K562 (cell line): ENCODE results near the gene FBXO44. TPM values are rescaled to one million over a fixed set of nuclear protein-coding genes. Genes with fewer than 3 reads are reported as not detected.

Source experiments
- ATF7 ChIP-seq: fragments of 450-650 bp; IDR thresholded peaks from 2 replicates; pipeline ENCODE4 v1.7.1; 2014; ENCODE audit warnings: mild to moderate bottlenecking, moderate library complexity
- CAMTA2 ChIP-seq: fragments of 250-450 bp; sonication (Bioruptor Pico); conservative IDR thresholded peaks from 2 replicates; pipeline ENCODE4 v1.5.1; 2022
- ESRRA ChIP-seq: fragments of 450-650 bp; IDR thresholded peaks from 2 replicates; pipeline ENCODE4 v1.6.1; 2014; ENCODE audit warnings: low read depth, mild to moderate bottlenecking, moderate library complexity, borderline replicate concordance
- FUS ChIP-seq: fragments of 200-400 bp; formaldehyde crosslinking; optimal IDR thresholded peaks from 2 replicates; pipeline ENCODE3; 2017; ENCODE audit warnings: low read depth, low read length
- HEY1 ChIP-seq: fragments of 250-450 bp; sonication (Bioruptor Pico); IDR thresholded peaks from 2 replicates; pipeline ENCODE4 v1.5.0; 2020; ENCODE audit warnings: mild to moderate bottlenecking, moderate library complexity, borderline replicate concordance
- NCOA4 ChIP-seq: fragments of 450-650 bp; IDR thresholded peaks from 2 replicates; pipeline ENCODE4 v1.6.1; 2018; ENCODE audit warnings: mild to moderate bottlenecking; ENCODE audit not compliant: partially characterized antibody
- OTX1 ChIP-seq: fragments of 450-650 bp; formaldehyde crosslinking; IDR thresholded peaks from 2 replicates; pipeline ENCODE4 v1.4.0; 2022; ENCODE audit warnings: mild to moderate bottlenecking
- PHF8 ChIP-seq: fragments of 200-600 bp; sonication (generic); IDR thresholded peaks from 2 replicates; pipeline ENCODE4 v1.6.1; 2012; ENCODE audit warnings: mixed run types, mild to moderate bottlenecking, inconsistent platforms, low read length, moderate library complexity, borderline replicate concordance
- POLR2G ChIP-seq: fragments of 200-400 bp; formaldehyde crosslinking; IDR thresholded peaks from 2 replicates; pipeline ENCODE4 v1.6.1; 2017; ENCODE audit warnings: low read depth, mild to moderate bottlenecking, antibody characterized with exemption, low read length, moderate library complexity
- SAFB2 ChIP-seq: fragments of 200-400 bp; formaldehyde crosslinking; IDR thresholded peaks from 2 replicates; pipeline ENCODE4 v1.6.1; 2018; ENCODE audit warnings: borderline replicate concordance, low read length, low read depth, moderate library complexity; ENCODE audit not compliant: severe bottlenecking
- SMARCE1 ChIP-seq: fragments of 450-650 bp; IDR thresholded peaks from 2 replicates; pipeline ENCODE4 v1.7.1; 2016; ENCODE audit warnings: mild to moderate bottlenecking
- SNAPC5 ChIP-seq: fragments of 250-450 bp; sonication (Bioruptor Pico); IDR thresholded peaks from 2 replicates; pipeline ENCODE4 v1.8.0; 2021; ENCODE audit warnings: moderate library complexity, mild to moderate bottlenecking, inconsistent platforms
- TEAD4 ChIP-seq, 2 experiments: sonication (generic) in 1 of 2; formaldehyde crosslinking in 1 of 2; IDR thresholded peaks; 2 replicates each; pipeline versions ENCODE4 v1.6.1 to v1.8.0; 2012 to 2022; ENCODE audit warnings: borderline replicate concordance in 1 of 2, inconsistent platforms in 1 of 2, low read length in 1 of 2, mild to moderate bottlenecking in 1 of 2, missing genetic modification reagents in 1 of 2
- TFAP4 ChIP-seq: sonication (generic); formaldehyde crosslinking; IDR thresholded peaks from 2 replicates; pipeline ENCODE4 v1.8.0; 2022; ENCODE audit warnings: missing genetic modification reagents, mild to moderate bottlenecking, moderate library complexity, borderline replicate concordance
- WHSC1 ChIP-seq: IDR thresholded peaks from one replicate; pipeline ENCODE4 v1.6.1; 2012; ENCODE audit warnings: low read length, control low read depth, inconsistent platforms
- ZBTB7A ChIP-seq: IDR thresholded peaks from 2 replicates; pipeline ENCODE4 v1.6.1; 2011; ENCODE audit warnings: low read depth, mild to moderate bottlenecking, low read length, moderate library complexity, borderline replicate concordance; ENCODE audit not compliant: control insufficient read depth
- ZC3H11A ChIP-seq: IDR thresholded peaks from 2 replicates; pipeline ENCODE4 v1.6.1; 2012; ENCODE audit warnings: low read depth, low read length, improper control_type of control experiment
- ZFX ChIP-seq: sonication (generic); formaldehyde crosslinking; IDR thresholded peaks from 2 replicates; pipeline ENCODE4 v1.8.0; 2022; ENCODE audit warnings: mild to moderate bottlenecking, missing genetic modification reagents, moderate library complexity
- ZNF197 ChIP-seq: fragments of 200-800 bp; sonication (Bioruptor generic); IDR thresholded peaks from 2 replicates; pipeline ENCODE4 v1.6.1; 2016; ENCODE audit warnings: low read depth, missing genetic modification characterization, missing compliant biosample characterization
- ZNF347 ChIP-seq: fragments of 450-650 bp; formaldehyde crosslinking; IDR thresholded peaks from 2 replicates; pipeline ENCODE4 v1.4.0; 2020; ENCODE audit warnings: low read depth, mild to moderate bottlenecking, moderate library complexity
- ZNF740 ChIP-seq, 3 experiments: fragments of 200-800 bp in 1 of 3; sonication (Bioruptor generic) in 1 of 3; sonication (generic) in 1 of 3; formaldehyde crosslinking in 1 of 3; IDR thresholded peaks; 2 replicates each; pipeline versions ENCODE4 v1.6.1 to v1.8.0; 2016 to 2022; ENCODE audit warnings: mild to moderate bottlenecking in 2 of 3, missing compliant biosample characterization in 2 of 3, missing genetic modification characterization in 2 of 3, missing genetic modification reagents in 1 of 3
- polyA plus RNA-seq, 8 experiments: library from polyadenylated mRNA; depleted of rRNA in 4 of 8; stranded (reverse) in 5 of 8; unstranded in 3 of 8; fragments of >200 nt; fragmentation: Nextera tagmentation in 2 of 8; fragmentation: Illumina TruSeq in 1 of 8; extraction: Ambion mirVana in 2 of 8; extraction: Trizol in 1 of 8; gene quantifications; 2 replicates each; pipeline versions ENCODE4 v1.2.1 to v1.2.3, GENCODE V29; 2011 to 2014; ENCODE audit warnings: inconsistent platforms in 1 of 8, missing spikeins in 1 of 8
- total RNA-seq, 7 experiments: library from RNA; depleted of rRNA in 6 of 7; stranded (reverse); fragments of >200 nt in 6 of 7; fragmentation: Illumina TruSeq in 2 of 7; extraction: Trizol in 2 of 7; gene quantifications; 2 replicates each; pipeline versions ENCODE4 v1.2.1 to v1.2.3, GENCODE V29; 2011 to 2021; ENCODE audit warnings: low replicate concordance in 1 of 7
- TF ChIP-seq, protein P1 (sequence below), 2 experiments: fragments of 200-800 bp in 1 of 2; sonication (Bioruptor generic) in 1 of 2; sonication (generic) in 1 of 2; formaldehyde crosslinking in 1 of 2; IDR thresholded peaks in 1 of 2; conservative IDR thresholded peaks in 1 of 2; 2 replicates each; pipeline versions ENCODE4 v1.5.0 to v1.6.1; 2016 to 2020; ENCODE audit warnings: missing compliant biosample characterization in 1 of 2, missing genetic modification characterization in 1 of 2, missing genetic modification reagents in 1 of 2
- TF ChIP-seq, protein P2 (sequence below), 3 experiments: IDR thresholded peaks in 2 of 3; conservative IDR thresholded peaks in 1 of 3; 2 replicates each; pipeline ENCODE4 v1.5.1; 2011 to 2012; ENCODE audit warnings: low read length in 3 of 3, mild to moderate bottlenecking in 3 of 3, control low read depth in 2 of 3, improper control_type of control experiment in 1 of 3, inconsistent platforms in 1 of 3, low read depth in 1 of 3, mixed read lengths in 1 of 3, moderate library complexity in 1 of 3; ENCODE audit not compliant: insufficient read depth in 2 of 3

The FBXO44 gene
- total and polyA plus RNA-seq, 9 of the 15 experiments (the other 6 are each of a cell fraction or from before 2014, with no cell fraction given) = 0.69 to 20.9 (median 6.7) TPM

DNA sequence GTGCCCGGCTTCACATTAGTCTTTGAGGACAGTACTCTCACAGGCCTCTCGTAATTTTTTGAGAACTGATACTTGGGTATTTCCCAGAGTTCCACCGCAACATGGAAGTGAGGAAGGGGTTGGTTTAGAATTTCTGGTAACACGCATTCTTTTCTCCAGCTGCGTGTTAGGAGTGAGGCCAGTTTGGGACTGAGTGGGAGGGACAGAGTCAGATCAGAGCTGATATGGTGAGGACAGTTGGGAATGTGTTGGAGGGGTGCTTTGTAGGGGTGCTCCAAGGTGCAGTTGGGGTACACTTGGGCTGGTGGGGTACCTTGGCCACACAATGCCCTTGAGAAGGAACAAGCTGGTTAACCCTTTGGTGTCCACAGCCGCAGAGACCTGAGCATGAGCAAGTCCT is 16.1 kb downstream of the FBXO44 start (continued):
- TF ChIP-seq, protein P1, sequence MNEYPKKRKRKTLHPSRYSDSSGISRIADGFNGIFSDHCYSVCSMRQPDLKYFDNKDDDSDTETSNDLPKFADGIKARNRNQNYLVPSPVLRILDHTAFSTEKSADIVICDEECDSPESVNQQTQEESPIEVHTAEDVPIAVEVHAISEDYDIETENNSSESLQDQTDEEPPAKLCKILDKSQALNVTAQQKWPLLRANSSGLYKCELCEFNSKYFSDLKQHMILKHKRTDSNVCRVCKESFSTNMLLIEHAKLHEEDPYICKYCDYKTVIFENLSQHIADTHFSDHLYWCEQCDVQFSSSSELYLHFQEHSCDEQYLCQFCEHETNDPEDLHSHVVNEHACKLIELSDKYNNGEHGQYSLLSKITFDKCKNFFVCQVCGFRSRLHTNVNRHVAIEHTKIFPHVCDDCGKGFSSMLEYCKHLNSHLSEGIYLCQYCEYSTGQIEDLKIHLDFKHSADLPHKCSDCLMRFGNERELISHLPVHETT (CRISPR knock-in tag; conservative IDR thresholded peaks at IDR 0.05 in 1 of 2, IDR thresholded peaks at IDR 0.05 in 1 of 2) = no peak
- TF ChIP-seq TFAP4 (CRISPR knock-in tag) = peak; percentile 42; the same call in 1 of the 2 replicates
- TF ChIP-seq HEY1 = no peak
- no peak for TF ChIP-seq SNAPC5
- no peak for TF ChIP-seq PHF8
- no peak for TF ChIP-seq NCOA4
- TF ChIP-seq CAMTA2 (CRISPR knock-in tag) = no peak
- TF ChIP-seq ZBTB7A = no peak
- TF ChIP-seq TEAD4 (IDR thresholded peaks at IDR 0.05; ENCODE audit: low read length) = peak; percentile 28; the same call in 1 of the 2 replicates
- no peak for TF ChIP-seq TEAD4 (CRISPR knock-in tag; IDR thresholded peaks at IDR 0.05; ENCODE audit: borderline replicate concordance)
- TF ChIP-seq ZNF197 (CRISPR knock-in tag) = no peak
- TF ChIP-seq POLR2G = no peak
- TF ChIP-seq ZNF347 (CRISPR knock-in tag) = no peak
- TF ChIP-seq SAFB2 = no peak
- no peak for TF ChIP-seq ZC3H11A
- TF ChIP-seq ZNF740 (CRISPR knock-in tag; IDR thresholded peaks at IDR 0.05) = no peak
- no peak for TF ChIP-seq ZNF740 (tag; IDR thresholded peaks at IDR 0.05)
- no peak for TF ChIP-seq WHSC1
- no peak for TF ChIP-seq ATF7
- no peak for TF ChIP-seq FUS
- no peak for TF ChIP-seq ESRRA
- TF ChIP-seq SMARCE1 = peak; percentile 45; the same call in 1 of the 2 replicates
- peak; percentile 94 for TF ChIP-seq OTX1 (CRISPR knock-in tag)
- TF ChIP-seq, protein P2, sequence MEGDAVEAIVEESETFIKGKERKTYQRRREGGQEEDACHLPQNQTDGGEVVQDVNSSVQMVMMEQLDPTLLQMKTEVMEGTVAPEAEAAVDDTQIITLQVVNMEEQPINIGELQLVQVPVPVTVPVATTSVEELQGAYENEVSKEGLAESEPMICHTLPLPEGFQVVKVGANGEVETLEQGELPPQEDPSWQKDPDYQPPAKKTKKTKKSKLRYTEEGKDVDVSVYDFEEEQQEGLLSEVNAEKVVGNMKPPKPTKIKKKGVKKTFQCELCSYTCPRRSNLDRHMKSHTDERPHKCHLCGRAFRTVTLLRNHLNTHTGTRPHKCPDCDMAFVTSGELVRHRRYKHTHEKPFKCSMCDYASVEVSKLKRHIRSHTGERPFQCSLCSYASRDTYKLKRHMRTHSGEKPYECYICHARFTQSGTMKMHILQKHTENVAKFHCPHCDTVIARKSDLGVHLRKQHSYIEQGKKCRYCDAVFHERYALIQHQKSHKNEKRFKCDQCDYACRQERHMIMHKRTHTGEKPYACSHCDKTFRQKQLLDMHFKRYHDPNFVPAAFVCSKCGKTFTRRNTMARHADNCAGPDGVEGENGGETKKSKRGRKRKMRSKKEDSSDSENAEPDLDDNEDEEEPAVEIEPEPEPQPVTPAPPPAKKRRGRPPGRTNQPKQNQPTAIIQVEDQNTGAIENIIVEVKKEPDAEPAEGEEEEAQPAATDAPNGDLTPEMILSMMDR (IDR thresholded peaks at IDR 0.05 in 2 of 3, conservative IDR thresholded peaks at IDR 0.05 in 1 of 3; ENCODE audit: insufficient read depth in 2 of 3, low read depth in 1 of 3, low read length in 3 of 3) = no peak
- no peak for TF ChIP-seq ZFX
